K562 (cell line): ENCODE measurements around the gene AK2. TPM values are rescaled to one million over a fixed set of nuclear protein-coding genes. Genes with fewer than 3 reads are reported as not detected.

Experiments
- ATAC-seq: fragments of 200-7000 bp; cut with Tn5 transposase; 3 replicates; pipeline ENCODE4 v1.9.1; 2020; ENCODE audit warnings: moderate library complexity
- BruUV-seq: library from RNA; stranded (reverse); fragments of 400-500 nt; replicated peaks from 2 replicates; lab custom pipeline; 2021; lab: Mats Ljungman, UMichigan
- CTCF ChIA-PET: fragments of 300-600 bp; formaldehyde crosslinking; extraction: SDS; loops from one replicate; lab custom pipeline; 2021; ENCODE audit warnings: low intra/inter-chr PET ratio; lab: Yijun Ruan, JAX
- POLR2A ChIA-PET: fragments of 300-600, 350-650 bp; sonication (Branson Sonifier 250); formaldehyde crosslinking; extraction: SDS; loops from one replicate; lab custom pipeline; 2021; ENCODE audit warnings: antibody characterized with exemption, inconsistent platforms; lab: Yijun Ruan, JAX
- DNase-seq, 4 experiments: peaks; one replicate each; pipeline versions ENCODE4 v3.0.0 to v3.0.0-alpha.2; 2011 to 2018; ENCODE audit warnings: low spot score in 3 of 4, mixed read lengths in 3 of 4; ENCODE audit errors: extremely low read depth in 1 of 4
- FAIRE-seq: peaks from 2 replicates; lab custom pipeline; 2011; peaks lifted over from hg19 to GRCh38; lab: Jason Lieb, UNC
- H2AFZ ChIP-seq: 2 replicates; pipeline ENCODE4 v1.6.0; 2011; ENCODE audit warnings: low read depth, low read length, control low read depth, inconsistent platforms
- H3K27ac ChIP-seq: fragments of 200-600 bp; 3 replicates; pipeline ENCODE4 v1.8.0; 2011; ENCODE audit warnings: low read depth, mild to moderate bottlenecking, control low read depth, inconsistent platforms, low read length, moderate library complexity, mixed read lengths; ENCODE audit errors: extremely low read depth
- H3K27me3 ChIP-seq, 2 experiments: fragments of 300-600 bp in 1 of 2; 2 replicates in 1 of 2; 3 replicates in 1 of 2; pipeline versions ENCODE4 v1.6.0 to v1.8.0; 2011; ENCODE audit warnings: inconsistent platforms in 2 of 2, low read length in 2 of 2, mild to moderate bottlenecking in 1 of 2, mixed read lengths in 1 of 2, moderate library complexity in 1 of 2; ENCODE audit not compliant: control insufficient read depth in 2 of 2, insufficient read depth in 2 of 2
- H3K36me3 ChIP-seq: fragments of 300-600 bp; 3 replicates; pipeline ENCODE4 v1.8.0; 2011; ENCODE audit warnings: mild to moderate bottlenecking, low read length, inconsistent platforms; ENCODE audit not compliant: control insufficient read depth, insufficient read depth
- H3K4me1 ChIP-seq, 2 experiments: fragments of 200-600 bp in 1 of 2; replicated peaks in 1 of 2; 2 replicates in 1 of 2; 3 replicates in 1 of 2; pipeline versions ENCODE4 v1.5.1 to v1.8.0; 2011; ENCODE audit warnings: inconsistent platforms in 2 of 2, low read length in 2 of 2, mild to moderate bottlenecking in 1 of 2, mixed read lengths in 1 of 2, moderate library complexity in 1 of 2; ENCODE audit not compliant: control insufficient read depth in 2 of 2, insufficient read depth in 2 of 2
- H3K4me2 ChIP-seq: 2 replicates; pipeline ENCODE4 v1.6.1; 2011; ENCODE audit warnings: low read length, control low read depth, inconsistent platforms, mixed read lengths; ENCODE audit not compliant: insufficient read depth
- H3K4me3 ChIP-seq: fragments of 200-600 bp; sonication (generic), shearing (Covaris generic); 2 replicates; pipeline ENCODE4 v1.5.1; 2016; ENCODE audit warnings: control low read depth, inconsistent platforms
- H3K79me2 ChIP-seq: fragments of 200-600 bp; 3 replicates; pipeline ENCODE4 v1.8.0; 2011; ENCODE audit warnings: low read length, inconsistent platforms; ENCODE audit not compliant: control insufficient read depth, insufficient read depth
- H3K9ac ChIP-seq, 2 experiments: 2 replicates each; pipeline versions ENCODE4 v1.6.0 to v1.6.1; 2011; ENCODE audit warnings: low read depth in 2 of 2, low read length in 2 of 2, control low read depth in 1 of 2, inconsistent platforms in 1 of 2, mild to moderate bottlenecking in 1 of 2, mixed read lengths in 1 of 2; ENCODE audit not compliant: insufficient read depth in 1 of 2
- H3K9me1 ChIP-seq: one replicate; pipeline ENCODE4 v1.6.0; 2011; ENCODE audit warnings: inconsistent platforms, mild to moderate bottlenecking, low read length, moderate library complexity; ENCODE audit not compliant: control insufficient read depth, insufficient read depth
- H3K9me3 ChIP-seq: replicated peaks from 2 replicates; pipeline ENCODE4 v1.5.1; 2011; ENCODE audit warnings: low read depth, low read length, inconsistent platforms; ENCODE audit not compliant: control insufficient read depth, insufficient read depth
- H4K20me1 ChIP-seq: replicated peaks from 2 replicates; pipeline ENCODE4 v1.6.1; 2011; ENCODE audit warnings: low read length, inconsistent platforms, mixed read lengths; ENCODE audit not compliant: control insufficient read depth, insufficient read depth
- CBFA2T3 ChIP-seq: fragments of 450-650 bp; IDR thresholded peaks from 2 replicates; pipeline ENCODE4 v1.6.1; 2017
- DDX20 ChIP-seq: fragments of 450-650 bp; IDR thresholded peaks from 2 replicates; pipeline ENCODE4 v1.6.1; 2016; ENCODE audit warnings: missing genetic modification characterization, low read depth, mild to moderate bottlenecking, missing compliant biosample characterization, moderate library complexity
- GTF2E2 ChIP-seq: fragments of 200-800 bp; sonication (Bioruptor generic); IDR thresholded peaks from 2 replicates; pipeline ENCODE4 v1.6.1; 2016; ENCODE audit warnings: missing genetic modification characterization, missing compliant biosample characterization
- PHTF2 ChIP-seq: fragments of 250-450 bp; sonication (Bioruptor Pico); IDR thresholded peaks from 2 replicates; pipeline ENCODE4 v1.5.0; 2021; ENCODE audit warnings: mild to moderate bottlenecking
- STAT5A ChIP-seq: IDR thresholded peaks from 2 replicates; pipeline ENCODE4 v1.6.1; 2012; ENCODE audit warnings: low read length, inconsistent platforms, borderline replicate concordance
- SUPT5H ChIP-seq: fragments of 450-650 bp; IDR thresholded peaks from 2 replicates; pipeline ENCODE4 v1.6.1; 2016
- ZNF134 ChIP-seq: fragments of 250-450 bp; sonication (Bioruptor Pico); conservative IDR thresholded peaks from 2 replicates; pipeline ENCODE4 v1.4.0; 2020
- WGBS: fragments of 100-300 bp; shearing (Covaris generic); methylation state at CpG from one replicate; pipeline ENCODE4 v1.1.6; 2016; ENCODE audit warnings: low coverage, mixed read lengths; ENCODE audit not compliant: insufficient coverage; ENCODE audit errors: missing lambda C conversion rate; 5-methylcytosine and 5-hydroxymethylcytosine counted together
- in situ Hi-C: fragments of 300-500 bp; cut with MboI; formaldehyde crosslinking; loops from 4 replicates; pipeline ENCODE4 v1.15.0; 2018; ENCODE audit warnings: inconsistent platforms, mixed read lengths
- intact Hi-C: fragments of 100-400 bp; cut with micrococcal nuclease; formaldehyde crosslinking; loops from 2 replicates; pipeline ENCODE4 v1.14.2; 2022
- polyA plus RNA-seq, 8 experiments: library from polyadenylated mRNA; depleted of rRNA in 4 of 8; stranded (reverse) in 5 of 8; unstranded in 3 of 8; fragments of >200 nt; fragmentation: Nextera tagmentation in 2 of 8; fragmentation: Illumina TruSeq in 1 of 8; extraction: Ambion mirVana in 2 of 8; extraction: Trizol in 1 of 8; gene quantifications; 2 replicates each; pipeline versions ENCODE4 v1.2.1 to v1.2.3, GENCODE V29; 2011 to 2014; ENCODE audit warnings: inconsistent platforms in 1 of 8, missing spikeins in 1 of 8
- total RNA-seq, 7 experiments: library from RNA; depleted of rRNA in 6 of 7; stranded (reverse); fragments of >200 nt in 6 of 7; fragmentation: Illumina TruSeq in 2 of 7; extraction: Trizol in 2 of 7; gene quantifications; 2 replicates each; pipeline versions ENCODE4 v1.2.1 to v1.2.3, GENCODE V29; 2011 to 2021; ENCODE audit warnings: low replicate concordance in 1 of 7
- TF ChIP-seq, protein P1 (sequence below): fragments of 450-650 bp; IDR thresholded peaks from 2 replicates; pipeline ENCODE4 v1.6.1; 2017; ENCODE audit warnings: antibody characterized with exemption, mild to moderate bottlenecking
- TF ChIP-seq, protein P2 (sequence below): fragments of 450-650 bp; IDR thresholded peaks from 2 replicates; pipeline ENCODE4 v1.6.1; 2016; ENCODE audit warnings: low read depth
- TF ChIP-seq, protein P3 (sequence below): IDR thresholded peaks from 2 replicates; pipeline ENCODE4 v1.6.1; 2016; ENCODE audit warnings: missing genetic modification characterization, missing compliant biosample characterization

AK2 gene
- total and polyA plus RNA-seq, 9 of the 15 experiments (the other 6 are each of a cell fraction or from before 2014, with no cell fraction given): 105 to 1,050 (median 509) TPM

DNA sequence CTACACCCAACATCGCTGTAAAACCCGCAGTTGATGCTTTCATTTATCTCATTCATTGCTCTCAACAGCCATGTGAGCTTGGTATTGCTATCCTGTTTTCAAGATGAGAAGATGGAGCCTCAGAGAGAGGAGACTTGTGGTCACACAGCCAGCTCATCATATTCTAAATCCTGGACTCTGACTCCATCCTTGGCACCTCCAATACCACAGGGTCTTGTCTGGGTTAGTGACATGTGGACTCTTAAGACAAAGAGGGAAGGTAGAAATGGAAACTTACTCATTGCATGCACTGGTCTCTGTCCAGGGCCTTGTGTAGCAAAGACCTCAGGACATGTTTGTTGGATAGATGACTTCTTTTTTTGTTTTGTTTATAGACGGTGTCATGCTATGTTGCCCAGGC, 65.1 kb downstream of the AK2 start:
- Histone ChIP-seq H2AFZ (no peak overlapping the region), H3K9me3 (no peaks in the 10 kb centered on the region; the same call in 1 of the 2 replicates), H3K4me1 (peaks cover 7 to 9% of the 10 kb centered on the region in 2 experiments), H3K4me3 (no peak overlapping the region), H3K27ac (no peak overlapping the region), H3K9me1 (no peaks in the 10 kb centered on the region), H3K4me2 (no peak overlapping the region), H3K79me2 (no peaks in the 10 kb centered on the region), H3K27me3 (peaks cover 12 to 18% of the 10 kb centered on the region in 2 experiments; a peak in 4 of 5 replicates), H3K9ac (no peak overlapping the region), H4K20me1 (no peaks in the 10 kb centered on the region), H3K36me3 (no peaks in the 10 kb centered on the region)
- ATAC-seq (no peak), FAIRE-seq (no peak), DNase-seq (no peak)
- in situ Hi-C loops (no loop called here), intact Hi-C loops (no loop called here)
- POLR2A ChIA-PET: interaction anchor here (0.6 to 1.6 kb wide), 6 partner anchors 8 to 83 kb away, joined by 3 to 11 read pairs (median 3); no protein-coding TSS in a partner anchor
- 2% methylated on average over 3 of the region's 3 CpGs for WGBS
- BruUV-seq: no TSS peak
- CTCF ChIA-PET: no interaction called here
- TF ChIP-seq GTF2E2: no peak
- TF ChIP-seq PHTF2: no peak
- TF ChIP-seq CBFA2T3: no peak
- TF ChIP-seq, protein P1, sequence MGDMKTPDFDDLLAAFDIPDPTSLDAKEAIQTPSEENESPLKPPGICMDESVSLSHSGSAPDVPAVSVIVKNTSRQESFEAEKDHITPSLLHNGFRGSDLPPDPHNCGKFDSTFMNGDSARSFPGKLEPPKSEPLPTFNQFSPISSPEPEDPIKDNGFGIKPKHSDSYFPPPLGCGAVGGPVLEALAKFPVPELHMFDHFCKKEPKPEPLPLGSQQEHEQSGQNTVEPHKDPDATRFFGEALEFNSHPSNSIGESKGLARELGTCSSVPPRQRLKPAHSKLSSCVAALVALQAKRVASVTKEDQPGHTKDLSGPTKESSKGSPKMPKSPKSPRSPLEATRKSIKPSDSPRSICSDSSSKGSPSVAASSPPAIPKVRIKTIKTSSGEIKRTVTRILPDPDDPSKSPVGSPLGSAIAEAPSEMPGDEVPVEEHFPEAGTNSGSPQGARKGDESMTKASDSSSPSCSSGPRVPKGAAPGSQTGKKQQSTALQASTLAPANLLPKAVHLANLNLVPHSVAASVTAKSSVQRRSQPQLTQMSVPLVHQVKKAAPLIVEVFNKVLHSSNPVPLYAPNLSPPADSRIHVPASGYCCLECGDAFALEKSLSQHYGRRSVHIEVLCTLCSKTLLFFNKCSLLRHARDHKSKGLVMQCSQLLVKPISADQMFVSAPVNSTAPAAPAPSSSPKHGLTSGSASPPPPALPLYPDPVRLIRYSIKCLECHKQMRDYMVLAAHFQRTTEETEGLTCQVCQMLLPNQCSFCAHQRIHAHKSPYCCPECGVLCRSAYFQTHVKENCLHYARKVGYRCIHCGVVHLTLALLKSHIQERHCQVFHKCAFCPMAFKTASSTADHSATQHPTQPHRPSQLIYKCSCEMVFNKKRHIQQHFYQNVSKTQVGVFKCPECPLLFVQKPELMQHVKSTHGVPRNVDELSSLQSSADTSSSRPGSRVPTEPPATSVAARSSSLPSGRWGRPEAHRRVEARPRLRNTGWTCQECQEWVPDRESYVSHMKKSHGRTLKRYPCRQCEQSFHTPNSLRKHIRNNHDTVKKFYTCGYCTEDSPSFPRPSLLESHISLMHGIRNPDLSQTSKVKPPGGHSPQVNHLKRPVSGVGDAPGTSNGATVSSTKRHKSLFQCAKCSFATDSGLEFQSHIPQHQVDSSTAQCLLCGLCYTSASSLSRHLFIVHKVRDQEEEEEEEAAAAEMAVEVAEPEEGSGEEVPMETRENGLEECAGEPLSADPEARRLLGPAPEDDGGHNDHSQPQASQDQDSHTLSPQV: no peak
- TF ChIP-seq, protein P2, sequence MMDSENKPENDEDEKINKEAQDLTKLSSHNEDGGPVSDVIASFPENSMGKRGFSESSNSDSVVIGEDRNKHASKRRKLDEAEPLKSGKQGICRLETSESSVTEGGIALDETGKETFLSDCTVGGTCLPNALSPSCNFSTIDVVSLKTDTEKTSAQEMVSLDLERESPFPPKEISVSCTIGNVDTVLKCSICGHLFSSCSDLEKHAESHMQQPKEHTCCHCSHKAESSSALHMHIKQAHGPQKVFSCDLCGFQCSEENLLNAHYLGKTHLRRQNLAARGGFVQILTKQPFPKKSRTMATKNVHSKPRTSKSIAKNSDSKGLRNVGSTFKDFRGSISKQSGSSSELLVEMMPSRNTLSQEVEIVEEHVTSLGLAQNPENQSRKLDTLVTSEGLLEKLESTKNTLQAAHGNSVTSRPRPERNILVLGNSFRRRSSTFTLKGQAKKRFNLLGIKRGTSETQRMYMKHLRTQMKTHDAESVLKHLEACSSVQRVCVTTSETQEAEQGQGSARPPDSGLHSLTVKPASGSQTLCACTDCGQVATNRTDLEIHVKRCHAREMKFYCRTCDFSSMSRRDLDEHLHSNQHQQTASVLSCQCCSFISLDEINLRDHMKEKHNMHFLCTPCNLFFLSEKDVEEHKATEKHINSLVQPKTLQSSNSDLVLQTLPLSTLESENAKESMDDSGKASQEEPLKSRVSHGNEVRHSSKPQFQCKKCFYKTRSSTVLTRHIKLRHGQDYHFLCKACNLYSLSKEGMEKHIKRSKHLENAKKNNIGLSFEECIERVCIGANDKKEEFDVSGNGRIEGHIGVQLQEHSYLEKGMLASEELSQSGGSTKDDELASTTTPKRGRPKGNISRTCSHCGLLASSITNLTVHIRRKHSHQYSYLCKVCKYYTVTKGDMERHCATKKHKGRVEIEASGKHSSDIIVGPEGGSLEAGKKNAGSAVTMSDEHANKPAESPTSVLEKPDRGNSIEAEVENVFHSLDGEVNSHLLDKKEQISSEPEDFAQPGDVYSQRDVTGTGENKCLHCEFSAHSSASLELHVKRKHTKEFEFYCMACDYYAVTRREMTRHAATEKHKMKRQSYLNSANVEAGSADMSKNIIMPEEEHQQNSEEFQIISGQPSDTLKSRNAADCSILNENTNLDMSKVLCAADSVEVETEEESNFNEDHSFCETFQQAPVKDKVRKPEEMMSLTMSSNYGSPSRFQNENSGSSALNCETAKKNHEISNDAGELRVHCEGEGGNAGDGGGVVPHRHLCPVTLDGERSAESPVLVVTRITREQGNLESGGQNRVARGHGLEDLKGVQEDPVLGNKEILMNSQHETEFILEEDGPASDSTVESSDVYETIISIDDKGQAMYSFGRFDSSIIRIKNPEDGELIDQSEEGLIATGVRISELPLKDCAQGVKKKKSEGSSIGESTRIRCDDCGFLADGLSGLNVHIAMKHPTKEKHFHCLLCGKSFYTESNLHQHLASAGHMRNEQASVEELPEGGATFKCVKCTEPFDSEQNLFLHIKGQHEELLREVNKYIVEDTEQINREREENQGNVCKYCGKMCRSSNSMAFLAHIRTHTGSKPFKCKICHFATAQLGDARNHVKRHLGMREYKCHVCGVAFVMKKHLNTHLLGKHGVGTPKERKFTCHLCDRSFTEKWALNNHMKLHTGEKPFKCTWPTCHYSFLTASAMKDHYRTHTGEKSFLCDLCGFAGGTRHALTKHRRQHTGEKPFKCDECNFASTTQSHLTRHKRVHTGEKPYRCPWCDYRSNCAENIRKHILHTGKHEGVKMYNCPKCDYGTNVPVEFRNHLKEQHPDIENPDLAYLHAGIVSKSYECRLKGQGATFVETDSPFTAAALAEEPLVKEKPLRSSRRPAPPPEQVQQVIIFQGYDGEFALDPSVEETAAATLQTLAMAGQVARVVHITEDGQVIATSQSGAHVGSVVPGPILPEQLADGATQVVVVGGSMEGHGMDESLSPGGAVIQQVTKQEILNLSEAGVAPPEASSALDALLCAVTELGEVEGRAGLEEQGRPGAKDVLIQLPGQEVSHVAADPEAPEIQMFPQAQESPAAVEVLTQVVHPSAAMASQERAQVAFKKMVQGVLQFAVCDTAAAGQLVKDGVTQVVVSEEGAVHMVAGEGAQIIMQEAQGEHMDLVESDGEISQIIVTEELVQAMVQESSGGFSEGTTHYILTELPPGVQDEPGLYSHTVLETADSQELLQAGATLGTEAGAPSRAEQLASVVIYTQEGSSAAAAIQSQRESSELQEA: no peak
- no peak for TF ChIP-seq DDX20 (tag)
- no peak for TF ChIP-seq SUPT5H
- TF ChIP-seq, protein P3, sequence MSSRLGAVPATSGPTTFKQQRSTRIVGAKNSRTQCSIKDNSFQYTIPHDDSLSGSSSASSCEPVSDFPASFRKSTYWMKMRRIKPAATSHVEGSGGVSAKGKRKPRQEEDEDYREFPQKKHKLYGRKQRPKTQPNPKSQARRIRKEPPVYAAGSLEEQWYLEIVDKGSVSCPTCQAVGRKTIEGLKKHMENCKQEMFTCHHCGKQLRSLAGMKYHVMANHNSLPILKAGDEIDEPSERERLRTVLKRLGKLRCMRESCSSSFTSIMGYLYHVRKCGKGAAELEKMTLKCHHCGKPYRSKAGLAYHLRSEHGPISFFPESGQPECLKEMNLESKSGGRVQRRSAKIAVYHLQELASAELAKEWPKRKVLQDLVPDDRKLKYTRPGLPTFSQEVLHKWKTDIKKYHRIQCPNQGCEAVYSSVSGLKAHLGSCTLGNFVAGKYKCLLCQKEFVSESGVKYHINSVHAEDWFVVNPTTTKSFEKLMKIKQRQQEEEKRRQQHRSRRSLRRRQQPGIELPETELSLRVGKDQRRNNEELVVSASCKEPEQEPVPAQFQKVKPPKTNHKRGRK (tag): no peak
- no peak for TF ChIP-seq STAT5A
- no peak for TF ChIP-seq ZNF134 (CRISPR knock-in tag)
